H54 (cell line): ENCODE measurements around the gene CNDP1.
"Not testable (repeated sequence)": the region's sequence is repeated elsewhere in the genome, so short reads cannot be mapped to it uniquely, and the experiment has no call there.

Experiments
- DNase-seq: peaks from one replicate; pipeline ENCODE4 v3.0.0; 2011; ENCODE audit warnings: low spot score, mixed read lengths; ENCODE audit not compliant: insufficient read length
- FAIRE-seq: peaks from 3 replicates; lab custom pipeline; 2011; peaks lifted over from hg19 to GRCh38; lab: Jason Lieb, UNC
- POLR2A ChIP-seq: IDR thresholded peaks from 2 replicates; pipeline ENCODE4 v1.6.1; 2011; ENCODE audit warnings: low read depth, mild to moderate bottlenecking, low read length

CNDP1 gene

GRCh38 chr18:74558096-74558495, 23.8 kb downstream of the CNDP1 start:
- DNase-seq, result no peak
- no peak for TF ChIP-seq POLR2A
- FAIRE-seq, result no peak

DNA sequence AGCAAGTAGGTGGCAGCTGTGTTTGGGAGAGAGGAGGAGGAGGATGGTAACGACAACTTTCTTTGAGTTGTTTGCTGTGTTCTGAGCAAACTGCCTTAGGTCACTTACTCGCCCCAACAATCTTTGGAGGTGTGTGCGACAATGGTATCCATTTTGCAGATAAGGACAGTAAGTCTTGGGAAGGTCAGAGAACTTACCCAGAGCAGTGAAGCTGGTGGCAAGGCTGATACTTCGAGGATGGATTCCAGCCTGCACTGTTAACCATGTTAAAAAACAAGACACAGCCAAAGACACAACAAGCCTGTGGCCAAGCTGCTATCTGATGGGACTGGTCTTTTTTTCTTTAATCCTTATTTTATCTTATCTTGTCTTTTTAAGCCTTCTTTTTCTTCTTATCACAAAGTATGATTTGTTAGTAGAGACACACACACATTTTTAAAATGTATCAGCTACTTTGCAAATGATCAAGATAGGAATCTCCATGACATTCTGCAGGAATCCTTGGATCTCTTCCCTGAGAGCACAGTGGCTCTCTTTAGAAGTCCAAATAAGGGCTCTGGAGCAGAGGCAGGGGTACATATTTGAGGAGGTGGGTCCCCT, 27.9 kb downstream of the CNDP1 start:
- no peak for DNase-seq
- no peak for TF ChIP-seq POLR2A
- FAIRE-seq, result no peak

DNA sequence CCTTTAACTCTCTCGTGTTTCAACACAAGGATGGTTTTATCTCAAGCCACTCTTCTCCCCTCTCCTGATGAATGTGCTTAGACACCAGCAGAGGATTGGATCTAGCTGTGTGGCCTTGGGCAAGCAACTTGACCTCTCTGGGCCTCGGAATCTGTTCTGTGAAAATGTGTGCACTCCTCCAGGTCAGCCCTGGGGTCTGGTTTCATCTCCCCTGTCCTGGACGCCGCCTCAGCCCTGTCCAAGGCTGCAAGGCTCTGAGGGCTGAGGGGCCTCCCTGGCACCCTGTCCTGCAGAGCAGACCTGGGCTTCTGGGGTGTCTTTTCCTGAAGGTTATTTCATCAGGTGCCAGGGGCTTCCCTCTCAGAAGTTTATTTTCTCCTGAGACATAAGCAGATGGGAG, 28.5 kb downstream of the CNDP1 start:
- no peak for TF ChIP-seq POLR2A
- FAIRE-seq, result no peak
- no peak for DNase-seq

DNA sequence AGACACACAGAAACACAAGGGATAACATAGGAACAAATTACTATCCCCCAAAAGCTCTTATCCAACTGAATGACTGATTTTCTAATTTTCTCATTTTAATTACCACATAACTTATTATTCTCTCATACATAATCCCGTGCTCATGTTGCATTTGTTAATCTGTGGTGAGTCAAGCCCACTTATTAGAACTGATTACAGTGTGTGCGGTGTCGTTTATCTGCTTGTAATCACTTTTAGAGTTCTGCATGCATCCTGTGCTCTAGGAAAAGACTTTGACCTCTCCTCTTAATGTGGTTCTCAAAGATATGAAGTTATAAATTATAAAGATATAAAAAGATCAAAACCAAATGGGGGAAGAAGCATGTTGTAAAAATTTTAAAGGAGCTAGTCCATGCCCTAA, 29.7 kb downstream of the CNDP1 start:
- FAIRE-seq, result no peak
- no peak for DNase-seq
- TF ChIP-seq POLR2A, result no peak

DNA sequence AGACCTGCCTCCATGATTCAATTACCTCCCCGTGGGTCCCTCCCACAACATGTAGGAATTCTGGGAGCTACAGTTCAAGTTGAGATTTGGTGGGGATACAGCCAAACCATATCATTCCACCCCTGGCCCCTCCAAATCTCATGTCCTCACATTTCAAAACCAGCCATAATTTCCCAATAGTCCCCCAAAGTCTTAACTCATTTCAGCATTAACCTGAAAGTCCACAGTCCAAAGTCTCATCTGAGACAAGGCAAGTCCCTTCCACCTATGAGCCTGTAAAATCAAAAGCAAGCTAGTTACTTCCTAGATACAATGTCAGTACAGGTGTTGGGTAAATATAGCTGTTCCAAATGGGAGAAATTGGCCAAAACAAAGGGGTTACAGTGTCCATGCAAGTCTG, 30.9 kb downstream of the CNDP1 start:
- DNase-seq, FAIRE-seq: not testable (repeated sequence)

DNA sequence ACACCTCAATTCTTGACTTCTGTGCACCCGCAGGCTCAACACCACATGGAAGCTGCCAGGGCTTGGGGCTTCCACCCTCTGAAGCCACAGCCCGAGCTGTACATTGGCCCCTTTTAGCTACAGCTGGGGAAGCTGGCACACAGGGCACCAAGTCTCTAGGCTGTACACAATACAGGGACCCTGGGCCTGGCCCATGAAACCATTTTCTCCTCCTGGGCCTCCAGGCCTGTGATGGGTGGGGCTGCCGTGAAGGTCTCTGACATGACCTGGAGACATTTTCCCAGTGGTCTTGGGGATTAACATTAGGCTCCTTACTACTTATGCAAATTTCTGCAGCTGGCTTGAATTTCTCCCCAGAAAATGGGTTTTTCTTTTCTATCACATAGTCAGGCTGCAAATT, 31.7 kb downstream of the CNDP1 start:
- not testable (repeated sequence) for DNase-seq, FAIRE-seq

DNA sequence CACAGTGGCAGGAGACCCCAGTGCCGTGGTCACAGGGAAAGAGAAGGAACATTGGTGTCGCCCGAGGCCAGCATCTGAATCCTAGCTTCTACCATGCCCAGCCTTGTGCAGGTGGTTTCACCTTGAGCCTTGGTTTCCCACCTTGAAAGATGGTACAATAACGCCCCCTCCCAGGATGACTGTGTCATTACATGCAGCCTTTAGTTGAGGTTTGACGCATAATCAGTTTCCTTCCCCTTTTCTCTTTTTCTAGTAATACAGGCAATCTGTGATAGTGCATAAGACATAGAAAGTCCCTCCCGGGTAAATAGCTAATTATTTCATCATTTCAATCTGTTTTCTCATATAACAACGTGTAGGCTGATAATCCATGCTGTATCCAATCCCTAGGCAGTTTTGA, 33.5 kb downstream of the CNDP1 start:
- FAIRE-seq, result no peak
- no peak for TF ChIP-seq POLR2A
- DNase-seq, result no peak

DNA sequence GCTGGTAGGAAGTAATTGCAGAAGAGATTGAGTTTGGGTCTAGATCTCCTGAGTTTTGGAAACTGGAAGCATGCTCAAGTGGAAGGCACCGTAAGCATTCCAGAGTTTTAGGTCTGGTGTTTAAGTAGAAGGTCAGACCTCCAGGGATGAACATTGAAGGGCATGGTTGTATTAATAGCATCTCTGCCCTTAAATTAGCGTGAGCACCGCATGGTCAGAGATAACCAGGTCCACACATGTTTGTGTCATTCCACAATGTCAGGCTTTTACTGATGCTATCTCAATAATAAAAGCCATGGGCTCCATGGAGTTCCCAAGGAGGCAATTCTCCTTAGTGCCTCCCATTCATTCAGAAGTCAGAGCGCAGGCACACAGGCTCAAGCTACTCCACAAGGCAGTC, 35.1 kb downstream of the CNDP1 start:
- DNase-seq (no peak), FAIRE-seq (no peak)
- TF ChIP-seq POLR2A, result no peak

DNA sequence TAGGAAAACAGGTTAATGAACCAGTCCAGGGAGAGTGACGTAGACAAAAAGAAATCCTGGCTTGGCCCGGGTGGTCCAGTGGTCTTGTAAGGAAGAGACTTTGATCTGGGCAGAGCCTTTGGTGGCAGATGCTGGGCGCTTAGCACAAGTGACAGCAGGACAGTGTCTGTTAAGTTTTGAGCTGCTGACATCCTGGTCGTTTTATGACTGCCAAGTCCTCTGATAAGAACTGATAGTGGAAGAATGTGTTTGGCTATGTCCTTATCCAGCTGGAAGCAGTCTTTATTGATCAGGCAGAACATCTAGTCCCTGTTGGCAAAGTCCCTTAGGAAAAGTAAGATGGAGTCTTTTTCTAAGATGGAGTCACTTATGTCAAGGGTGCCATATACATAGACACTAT, 36.0 kb downstream of the CNDP1 start:
- TF ChIP-seq POLR2A, result no peak
- FAIRE-seq (no peak), DNase-seq (no peak)

DNA sequence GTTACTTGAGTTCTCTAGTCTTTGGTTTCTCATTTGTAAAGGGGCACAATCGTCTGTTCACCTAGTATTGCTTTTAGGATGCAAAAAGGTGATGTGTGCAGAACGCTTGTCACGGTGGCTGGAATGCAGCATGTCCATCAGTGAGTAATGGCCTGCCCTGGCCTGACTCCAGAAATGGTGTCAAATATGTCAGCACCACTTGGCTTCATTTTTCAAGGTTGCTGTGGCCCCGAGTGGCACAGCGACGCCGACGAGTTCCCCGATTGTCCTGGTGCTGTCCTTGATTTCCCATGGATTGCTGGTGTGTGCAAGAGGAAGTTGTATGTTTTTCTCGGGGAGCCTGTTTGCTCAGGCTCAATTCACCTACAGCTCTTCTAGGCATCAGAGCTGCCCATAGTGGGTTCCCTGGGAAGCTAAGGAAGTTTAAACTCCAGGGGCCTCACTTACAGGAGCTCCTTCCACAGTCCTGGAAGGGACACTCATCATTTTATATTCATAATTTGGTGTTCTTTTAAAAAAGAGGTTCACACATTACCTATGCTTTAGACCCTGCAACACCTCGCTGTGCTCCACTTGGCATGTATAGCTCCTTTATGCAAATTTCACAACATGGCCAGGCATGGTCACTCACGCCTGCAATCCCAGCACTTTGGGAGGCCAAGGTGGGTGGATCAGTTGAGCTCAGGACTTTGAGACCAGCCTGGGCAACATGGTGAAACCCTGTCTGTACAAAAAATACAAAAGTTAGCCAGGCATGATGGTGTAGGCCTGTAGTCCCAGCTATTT, 37.8 kb downstream of the CNDP1 start:
- no peak for DNase-seq
- FAIRE-seq, result no peak
- TF ChIP-seq POLR2A, result no peak

- TF ChIP-seq POLR2A, result no peak
- no peak for DNase-seq
- FAIRE-seq, result no peak
Measured at GRCh38 chr18:74573053-74573452, 38.8 kb downstream of the CNDP1 start.

DNA sequence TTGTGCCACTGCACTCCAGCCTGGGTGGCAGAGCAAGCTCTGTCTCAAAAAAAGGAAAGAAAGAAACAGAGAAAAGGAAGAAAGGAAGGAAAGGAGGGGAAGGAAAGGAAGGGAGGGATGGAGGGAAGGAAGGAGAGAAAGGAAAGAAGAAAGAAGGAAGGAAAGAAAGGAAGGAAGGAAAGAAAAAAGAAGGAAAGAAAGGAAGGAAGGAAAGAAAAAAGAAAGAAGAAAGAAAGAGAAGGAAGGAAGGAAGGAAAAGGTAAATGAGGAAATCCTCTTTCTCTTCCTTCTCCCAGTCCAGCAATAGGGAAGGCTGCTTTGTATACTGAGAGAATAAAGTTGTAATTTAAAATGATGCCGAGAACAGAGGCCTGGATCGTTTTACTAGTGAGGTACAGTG, 40.6 kb downstream of the CNDP1 start:
- no peak for TF ChIP-seq POLR2A
- DNase-seq (no peak), FAIRE-seq (no peak)

DNA sequence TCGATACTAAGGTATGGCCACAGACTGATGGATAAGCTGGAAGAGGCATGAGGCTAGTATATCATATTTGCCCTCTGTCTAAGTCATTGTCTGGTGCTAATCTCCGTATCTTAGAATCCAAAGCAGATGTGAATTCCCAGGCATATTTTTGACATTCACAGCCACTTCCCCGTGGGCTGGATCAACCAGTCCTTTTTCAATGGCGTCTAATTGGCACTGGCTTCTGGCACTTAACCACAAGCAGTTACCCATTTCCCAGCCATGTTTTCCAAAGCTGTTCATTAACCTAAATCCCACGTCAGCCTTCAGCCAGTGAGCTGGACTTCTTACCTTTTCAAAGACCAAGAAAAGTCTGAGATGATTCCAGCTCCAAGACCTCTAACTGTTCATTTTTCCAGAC, 42.7 kb downstream of the CNDP1 start:
- TF ChIP-seq POLR2A, result no peak
- FAIRE-seq (no peak), DNase-seq (no peak)

GRCh38 chr18:74579496-74580065, 45.3 kb downstream of the CNDP1 start:
- TF ChIP-seq POLR2A, result no peak
- FAIRE-seq (no peak), DNase-seq (no peak)

GRCh38 chr18:74582642-74583041, 48.3 kb downstream of the CNDP1 start:
- no peak for TF ChIP-seq POLR2A
- DNase-seq (no peak), FAIRE-seq (no peak)
